K562 (cell line): ENCODE measurements around the gene NLGN4X. TPM values are rescaled to one million over a fixed set of nuclear protein-coding genes. Genes with fewer than 3 reads are reported as not detected.
A peak's percentile ranks its signal among the peaks of the same experiment; 100 is the strongest.

Experiments used
- ATAC-seq: fragments of 200-7000 bp; cut with Tn5 transposase; 3 replicates; pipeline ENCODE4 v1.9.1; 2020; ENCODE audit warnings: moderate library complexity
- BruUV-seq: library from RNA; stranded (reverse); fragments of 400-500 nt; replicated peaks from 2 replicates; lab custom pipeline; 2021; lab: Mats Ljungman, UMichigan
- CTCF ChIA-PET: fragments of 300-600 bp; formaldehyde crosslinking; extraction: SDS; loops from one replicate; lab custom pipeline; 2021; ENCODE audit warnings: low intra/inter-chr PET ratio; lab: Yijun Ruan, JAX
- POLR2A ChIA-PET: fragments of 300-600, 350-650 bp; sonication (Branson Sonifier 250); formaldehyde crosslinking; extraction: SDS; loops from one replicate; lab custom pipeline; 2021; ENCODE audit warnings: antibody characterized with exemption, inconsistent platforms; lab: Yijun Ruan, JAX
- DNase-seq, 4 experiments: peaks; one replicate each; pipeline versions ENCODE4 v3.0.0 to v3.0.0-alpha.2; 2011 to 2018; ENCODE audit warnings: low spot score in 3 of 4, mixed read lengths in 3 of 4; ENCODE audit errors: extremely low read depth in 1 of 4
- FAIRE-seq: peaks from 2 replicates; lab custom pipeline; 2011; peaks lifted over from hg19 to GRCh38; lab: Jason Lieb, UNC
- H2AFZ ChIP-seq: 2 replicates; pipeline ENCODE4 v1.6.0; 2011; ENCODE audit warnings: low read depth, low read length, control low read depth, inconsistent platforms
- H3K27ac ChIP-seq: fragments of 200-600 bp; 3 replicates; pipeline ENCODE4 v1.8.0; 2011; ENCODE audit warnings: low read depth, mild to moderate bottlenecking, control low read depth, inconsistent platforms, low read length, moderate library complexity, mixed read lengths; ENCODE audit errors: extremely low read depth
- H3K27me3 ChIP-seq, 2 experiments: fragments of 300-600 bp in 1 of 2; 2 replicates in 1 of 2; 3 replicates in 1 of 2; pipeline versions ENCODE4 v1.6.0 to v1.8.0; 2011; ENCODE audit warnings: inconsistent platforms in 2 of 2, low read length in 2 of 2, mild to moderate bottlenecking in 1 of 2, mixed read lengths in 1 of 2, moderate library complexity in 1 of 2; ENCODE audit not compliant: control insufficient read depth in 2 of 2, insufficient read depth in 2 of 2
- H3K36me3 ChIP-seq: fragments of 300-600 bp; 3 replicates; pipeline ENCODE4 v1.8.0; 2011; ENCODE audit warnings: mild to moderate bottlenecking, low read length, inconsistent platforms; ENCODE audit not compliant: control insufficient read depth, insufficient read depth
- H3K4me1 ChIP-seq, 2 experiments: fragments of 200-600 bp in 1 of 2; replicated peaks in 1 of 2; 2 replicates in 1 of 2; 3 replicates in 1 of 2; pipeline versions ENCODE4 v1.5.1 to v1.8.0; 2011; ENCODE audit warnings: inconsistent platforms in 2 of 2, low read length in 2 of 2, mild to moderate bottlenecking in 1 of 2, mixed read lengths in 1 of 2, moderate library complexity in 1 of 2; ENCODE audit not compliant: control insufficient read depth in 2 of 2, insufficient read depth in 2 of 2
- H3K4me2 ChIP-seq: 2 replicates; pipeline ENCODE4 v1.6.1; 2011; ENCODE audit warnings: low read length, control low read depth, inconsistent platforms, mixed read lengths; ENCODE audit not compliant: insufficient read depth
- H3K4me3 ChIP-seq: fragments of 200-600 bp; sonication (generic), shearing (Covaris generic); 2 replicates; pipeline ENCODE4 v1.5.1; 2016; ENCODE audit warnings: control low read depth, inconsistent platforms
- H3K79me2 ChIP-seq: fragments of 200-600 bp; 3 replicates; pipeline ENCODE4 v1.8.0; 2011; ENCODE audit warnings: low read length, inconsistent platforms; ENCODE audit not compliant: control insufficient read depth, insufficient read depth
- H3K9ac ChIP-seq, 2 experiments: 2 replicates each; pipeline versions ENCODE4 v1.6.0 to v1.6.1; 2011; ENCODE audit warnings: low read depth in 2 of 2, low read length in 2 of 2, control low read depth in 1 of 2, inconsistent platforms in 1 of 2, mild to moderate bottlenecking in 1 of 2, mixed read lengths in 1 of 2; ENCODE audit not compliant: insufficient read depth in 1 of 2
- H3K9me1 ChIP-seq: one replicate; pipeline ENCODE4 v1.6.0; 2011; ENCODE audit warnings: inconsistent platforms, mild to moderate bottlenecking, low read length, moderate library complexity; ENCODE audit not compliant: control insufficient read depth, insufficient read depth
- H3K9me3 ChIP-seq: replicated peaks from 2 replicates; pipeline ENCODE4 v1.5.1; 2011; ENCODE audit warnings: low read depth, low read length, inconsistent platforms; ENCODE audit not compliant: control insufficient read depth, insufficient read depth
- H4K20me1 ChIP-seq: replicated peaks from 2 replicates; pipeline ENCODE4 v1.6.1; 2011; ENCODE audit warnings: low read length, inconsistent platforms, mixed read lengths; ENCODE audit not compliant: control insufficient read depth, insufficient read depth
- CTCFL ChIP-seq: IDR thresholded peaks from 2 replicates; pipeline ENCODE4 v1.6.1; 2011; ENCODE audit warnings: borderline replicate concordance, low read depth, mild to moderate bottlenecking, moderate library complexity, low read length; ENCODE audit not compliant: insufficient read depth, poor library complexity, severe bottlenecking
- FOXK1 ChIP-seq: sonication (generic); formaldehyde crosslinking; IDR thresholded peaks from 2 replicates; pipeline ENCODE4 v1.8.0; 2022; ENCODE audit warnings: missing genetic modification reagents, mild to moderate bottlenecking, borderline replicate concordance
- NKRF ChIP-seq: fragments of 450-650 bp; IDR thresholded peaks from 2 replicates; pipeline ENCODE4 v1.6.1; 2016; ENCODE audit warnings: borderline replicate concordance
- TCF15 ChIP-seq: fragments of 250-450 bp; sonication (Bioruptor Pico); IDR thresholded peaks from 2 replicates; pipeline ENCODE4 v1.8.0; 2022; ENCODE audit warnings: moderate library complexity, mild to moderate bottlenecking, inconsistent platforms
- XRCC5 ChIP-seq: fragments of 200-400 bp; formaldehyde crosslinking; IDR thresholded peaks from 2 replicates; pipeline ENCODE4 v1.6.1; 2017; ENCODE audit warnings: low read depth, mild to moderate bottlenecking, low read length
- ZNF263 ChIP-seq: sonication (generic); formaldehyde crosslinking; IDR thresholded peaks from 2 replicates; pipeline ENCODE4 v1.8.0; 2022; ENCODE audit warnings: mild to moderate bottlenecking, missing genetic modification reagents, borderline replicate concordance
- WGBS: fragments of 100-300 bp; shearing (Covaris generic); methylation state at CpG from one replicate; pipeline ENCODE4 v1.1.6; 2016; ENCODE audit warnings: low coverage, mixed read lengths; ENCODE audit not compliant: insufficient coverage; ENCODE audit errors: missing lambda C conversion rate; 5-methylcytosine and 5-hydroxymethylcytosine counted together
- in situ Hi-C: fragments of 300-500 bp; cut with MboI; formaldehyde crosslinking; loops from 4 replicates; pipeline ENCODE4 v1.15.0; 2018; ENCODE audit warnings: inconsistent platforms, mixed read lengths
- intact Hi-C: fragments of 100-400 bp; cut with micrococcal nuclease; formaldehyde crosslinking; loops from 2 replicates; pipeline ENCODE4 v1.14.2; 2022
- polyA plus RNA-seq, 8 experiments: library from polyadenylated mRNA; depleted of rRNA in 4 of 8; stranded (reverse) in 5 of 8; unstranded in 3 of 8; fragments of >200 nt; fragmentation: Nextera tagmentation in 2 of 8; fragmentation: Illumina TruSeq in 1 of 8; extraction: Ambion mirVana in 2 of 8; extraction: Trizol in 1 of 8; gene quantifications; 2 replicates each; pipeline versions ENCODE4 v1.2.1 to v1.2.3, GENCODE V29; 2011 to 2014; ENCODE audit warnings: inconsistent platforms in 1 of 8, missing spikeins in 1 of 8
- total RNA-seq, 7 experiments: library from RNA; depleted of rRNA in 6 of 7; stranded (reverse); fragments of >200 nt in 6 of 7; fragmentation: Illumina TruSeq in 2 of 7; extraction: Trizol in 2 of 7; gene quantifications; 2 replicates each; pipeline versions ENCODE4 v1.2.1 to v1.2.3, GENCODE V29; 2011 to 2021; ENCODE audit warnings: low replicate concordance in 1 of 7

NLGN4X gene
- total and polyA plus RNA-seq, 9 of the 15 experiments (the other 6 are each of a cell fraction or from before 2014, with no cell fraction given), result 0.07 TPM; not detected in 8

- CTCF ChIA-PET, result no interaction called here
- TF ChIP-seq FOXK1 (CRISPR knock-in tag) (no peak), XRCC5 (no peak), NKRF (no peak), ZNF263 (no peak), CTCFL (no peak), TCF15 (CRISPR knock-in tag) (no peak)
- no peak overlapping the region for H3K9ac ChIP-seq
- H3K9me3 ChIP-seq, result no peaks in the 10 kb centered on the region
- FAIRE-seq (no peak), ATAC-seq (no peak), DNase-seq (peak in 1 of 4 experiments; percentile 0)
- no peak overlapping the region for H3K4me3 ChIP-seq
- POLR2A ChIA-PET, result no interaction called here
- no peaks in the 10 kb centered on the region for H3K79me2 ChIP-seq
- H3K27ac ChIP-seq, result no peak overlapping the region
- H3K9me1 ChIP-seq, result no peaks in the 10 kb centered on the region
- in situ Hi-C loops, result no loop called here
- 1% methylated on average over 5 of the region's 5 CpGs for WGBS
- no peaks in the 10 kb centered on the region for H3K4me1 ChIP-seq
- no peak overlapping the region for H2AFZ ChIP-seq
- H3K27me3 ChIP-seq, result no peaks in the 10 kb centered on the region
- no TSS peak for BruUV-seq
- H3K4me2 ChIP-seq, result no peak overlapping the region
- intact Hi-C loops, result no loop called here
- no peaks in the 10 kb centered on the region for H4K20me1 ChIP-seq
- no peaks in the 10 kb centered on the region for H3K36me3 ChIP-seq
These were observed 226.6 kb downstream of the NLGN4X start for GRCh38 chrX:6002056-6002455.
